Fibroblast of pulmonary artery (primary cell): ENCODE measurements around the gene CXCL1.
A peak's percentile ranks its signal among the peaks of the same experiment; 100 is the strongest.

Source experiments
- DNase-seq: peaks from one replicate; pipeline ENCODE4 v3.0.0-alpha.2; 2010; ENCODE audit warnings: low read depth
- H3K4me3 ChIP-seq: replicated peaks from 2 replicates; pipeline ENCODE4 v1.5.1; 2011; ENCODE audit warnings: low read depth, mild to moderate bottlenecking, control low read depth, low read length, moderate library complexity
- CTCF ChIP-seq: IDR thresholded peaks from 2 replicates; pipeline ENCODE4 v1.5.1; 2011; ENCODE audit warnings: mild to moderate bottlenecking, control low read depth, low read length, inconsistent platforms; ENCODE audit errors: missing control alignments

CXCL1 gene

GRCh38 chr4:73869130-73870055, at the start of gene CXCL1:
Gene CXCL1 (plus strand): TSS chr4:73869393. CDS start chr4:73869471, 78 bp downstream.
- DNase-seq, result peak; percentile 73
- peak within 1 kb of the TSS; percentile 67 for H3K4me3 ChIP-seq
- no peak for TF ChIP-seq CTCF

GRCh38 chr4:73821325-73821724, 47.9 kb upstream of the CXCL1 start:
- no peak for TF ChIP-seq CTCF
- H3K4me3 ChIP-seq, result no peak overlapping the region
- no peak for DNase-seq

GRCh38 chr4:73822389-73822788, 46.8 kb upstream of the CXCL1 start:
- TF ChIP-seq CTCF, result no peak
- DNase-seq, result no peak
- H3K4me3 ChIP-seq, result no peak overlapping the region

GRCh38 chr4:73822812-73823504, 46.2 kb upstream of the CXCL1 start:
- no peak overlapping the region for H3K4me3 ChIP-seq
- TF ChIP-seq CTCF, result no peak
- no peak for DNase-seq

GRCh38 chr4:73823760-73824159, 45.4 kb upstream of the CXCL1 start:
- no peak overlapping the region for H3K4me3 ChIP-seq
- no peak for TF ChIP-seq CTCF
- no peak for DNase-seq

- TF ChIP-seq CTCF, result no peak
- peak; percentile 83 for DNase-seq
- no peak overlapping the region for H3K4me3 ChIP-seq
These were observed 40.2 kb upstream of the CXCL1 start for GRCh38 chr4:73828956-73829355.
